OCI-LY1 (cell line): ENCODE results near the gene LPAR4.

Experiments
- EZH2 ChIP-seq: fragments of 200-600 bp; sonication (generic), shearing (Covaris generic); IDR thresholded peaks from 2 replicates; pipeline ENCODE4 v1.8.0; 2017; ENCODE audit warnings: borderline replicate concordance, mixed run types, mild to moderate bottlenecking, antibody characterized with exemption, low read length, moderate library complexity, mixed read lengths
- TF ChIP-seq, protein P1 (sequence below): fragments of 200-600 bp; sonication (generic), shearing (Covaris generic); IDR thresholded peaks from 2 replicates; pipeline ENCODE4 v1.5.1; 2017; ENCODE audit warnings: mild to moderate bottlenecking, antibody characterized with exemption, low read length, moderate library complexity, mixed read lengths

DNA sequence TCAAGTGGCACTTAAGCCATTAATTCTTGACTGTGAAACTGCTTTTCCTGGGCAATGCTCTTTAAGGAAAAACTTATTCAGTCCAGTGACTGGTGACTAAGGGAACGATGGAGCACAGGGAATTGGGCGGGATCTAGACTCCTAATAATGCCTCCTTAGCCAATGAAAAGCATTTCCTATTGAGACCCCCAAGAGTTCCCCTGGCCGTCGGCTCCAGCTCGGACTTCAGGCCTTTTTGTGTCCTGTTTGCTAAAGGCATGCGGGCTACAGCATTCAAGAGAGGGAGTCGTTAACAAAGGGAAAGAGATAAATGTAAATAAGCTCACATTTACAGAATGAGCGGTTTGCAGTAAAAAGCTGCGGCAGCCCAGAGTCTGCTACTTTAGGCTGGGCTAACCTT, at the start of gene LPAR4:
- TF ChIP-seq, protein P1, sequence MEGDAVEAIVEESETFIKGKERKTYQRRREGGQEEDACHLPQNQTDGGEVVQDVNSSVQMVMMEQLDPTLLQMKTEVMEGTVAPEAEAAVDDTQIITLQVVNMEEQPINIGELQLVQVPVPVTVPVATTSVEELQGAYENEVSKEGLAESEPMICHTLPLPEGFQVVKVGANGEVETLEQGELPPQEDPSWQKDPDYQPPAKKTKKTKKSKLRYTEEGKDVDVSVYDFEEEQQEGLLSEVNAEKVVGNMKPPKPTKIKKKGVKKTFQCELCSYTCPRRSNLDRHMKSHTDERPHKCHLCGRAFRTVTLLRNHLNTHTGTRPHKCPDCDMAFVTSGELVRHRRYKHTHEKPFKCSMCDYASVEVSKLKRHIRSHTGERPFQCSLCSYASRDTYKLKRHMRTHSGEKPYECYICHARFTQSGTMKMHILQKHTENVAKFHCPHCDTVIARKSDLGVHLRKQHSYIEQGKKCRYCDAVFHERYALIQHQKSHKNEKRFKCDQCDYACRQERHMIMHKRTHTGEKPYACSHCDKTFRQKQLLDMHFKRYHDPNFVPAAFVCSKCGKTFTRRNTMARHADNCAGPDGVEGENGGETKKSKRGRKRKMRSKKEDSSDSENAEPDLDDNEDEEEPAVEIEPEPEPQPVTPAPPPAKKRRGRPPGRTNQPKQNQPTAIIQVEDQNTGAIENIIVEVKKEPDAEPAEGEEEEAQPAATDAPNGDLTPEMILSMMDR: no peak
- TF ChIP-seq EZH2: no peak
